B cell (primary cell): ENCODE measurements around the gene NHSL2. TPM values are rescaled to one million over a fixed set of nuclear protein-coding genes. Genes with fewer than 3 reads are reported as not detected.

ENCODE experiments used
- ATAC-seq: fragments of 200-7000 bp; cut with Tn5 transposase; one replicate; pipeline ENCODE4 v1.10.0; 2021; ENCODE audit warnings: low read depth, mild to moderate bottlenecking, moderate number of reproducible peaks, moderate library complexity
- CTCF ChIA-PET: fragments of 350-600 bp; sonication (Branson Sonifier 250); formaldehyde crosslinking; loops from one replicate; lab custom pipeline; 2021; ENCODE audit warnings: antibody characterized with exemption, inconsistent platforms; lab: Charles Lee
- POLR2A ChIA-PET: fragments of 350-600 bp; sonication (Branson Sonifier 250); formaldehyde crosslinking; loops from one replicate; lab custom pipeline; 2021; ENCODE audit warnings: antibody characterized with exemption; lab: Charles Lee
- DNase-seq: peaks from one replicate; pipeline ENCODE4 v3.0.0; 2013
- H2AFZ ChIP-seq: 2 replicates; pipeline ENCODE4 v1.6.1; 2012; ENCODE audit warnings: mild to moderate bottlenecking, low read depth, low read length; ENCODE audit not compliant: insufficient read depth, poor library complexity, severe bottlenecking
- H3K27ac ChIP-seq, 2 donors: 1 replicate in 1 of 2; 2 replicates in 1 of 2; pipeline ENCODE4 v1.5.1; 2012 to 2013; ENCODE audit warnings: low read length in 2 of 2, mild to moderate bottlenecking in 2 of 2, moderate library complexity in 1 of 2
- H3K27me3 ChIP-seq, 4 experiments: fragments of 200-600 bp in 1 of 4; sonication (generic) in 1 of 4; replicated peaks in 1 of 4; 1 replicate in 2 of 4; 2 replicates in 2 of 4; pipeline versions ENCODE4 v1.6.1 to v1.7.0; 2013 to 2016; ENCODE audit warnings: low read length in 3 of 4, mild to moderate bottlenecking in 2 of 4, mixed read lengths in 1 of 4, moderate library complexity in 1 of 4; ENCODE audit not compliant: insufficient read depth in 4 of 4, control insufficient read depth in 3 of 4; ENCODE audit errors: control extremely low read depth in 1 of 4
- H3K36me3 ChIP-seq, 2 experiments: replicated peaks in 1 of 2; 1 replicate in 1 of 2; 2 replicates in 1 of 2; pipeline versions ENCODE4 v1.6.1 to v1.7.1; 2013; ENCODE audit warnings: low read length in 1 of 2; ENCODE audit not compliant: insufficient read depth in 2 of 2, control insufficient read depth in 1 of 2; ENCODE audit errors: control extremely low read depth in 1 of 2, extremely low read depth in 1 of 2
- H3K4me1 ChIP-seq, 2 donors: fragments of 200-600 bp in 1 of 2; sonication (generic) in 1 of 2; 1 replicate in 1 of 2; 2 replicates in 1 of 2; pipeline versions ENCODE4 v1.5.1 to v1.6.1; 2013 to 2017; ENCODE audit warnings: low read length in 2 of 2; ENCODE audit not compliant: control insufficient read depth in 2 of 2, insufficient read depth in 2 of 2
- H3K4me2 ChIP-seq: replicated peaks from 2 replicates; pipeline ENCODE3; 2012; ENCODE audit warnings: mild to moderate bottlenecking, low read depth, low read length; ENCODE audit not compliant: poor library complexity, severe bottlenecking
- H3K4me3 ChIP-seq, 5 experiments: fragments of 200-600 bp in 1 of 5; sonication (generic) in 1 of 5; 1 replicate in 3 of 5; 2 replicates in 2 of 5; pipeline versions ENCODE4 v1.5.1 to v1.7.0; 2011 to 2016; ENCODE audit warnings: low read length in 4 of 5, mild to moderate bottlenecking in 4 of 5, low read depth in 2 of 5, control low read depth in 1 of 5, moderate library complexity in 1 of 5; ENCODE audit not compliant: insufficient read depth in 1 of 5; ENCODE audit errors: control extremely low read depth in 1 of 5, extremely low read depth in 1 of 5
- H3K79me2 ChIP-seq: fragments of 200-600 bp; sonication (generic); one replicate; pipeline ENCODE4 v1.6.0; 2016; ENCODE audit warnings: low read length; ENCODE audit not compliant: control insufficient read depth, insufficient read depth
- H3K9ac ChIP-seq: fragments of 200-600 bp; sonication (generic); 2 replicates; pipeline ENCODE4 v1.6.1; 2017; ENCODE audit warnings: mild to moderate bottlenecking, low read length, moderate library complexity
- H3K9me3 ChIP-seq, 3 donors: one replicate each; pipeline versions ENCODE4 v1.6.1 to v1.7.1; 2013; ENCODE audit warnings: low read length in 2 of 3; ENCODE audit not compliant: control insufficient read depth in 2 of 3, insufficient read depth in 1 of 3; ENCODE audit errors: control extremely low read depth in 1 of 3
- H4K20me1 ChIP-seq: 2 replicates; pipeline ENCODE4 v1.6.0; 2012; ENCODE audit warnings: mild to moderate bottlenecking, low read length; ENCODE audit not compliant: insufficient read depth, control insufficient read depth, poor library complexity, severe bottlenecking
- H3K27ac Mint-ChIP-seq: one replicate; pipeline ENCODE4 v1.8.0; 2021; ENCODE audit warnings: mixed read lengths
- H3K27me3 Mint-ChIP-seq: one replicate; pipeline ENCODE4 v1.8.0; 2021; ENCODE audit warnings: mixed read lengths
- H3K4me1 Mint-ChIP-seq: one replicate; pipeline ENCODE4 v1.8.0; 2021; ENCODE audit warnings: mixed read lengths
- H3K4me3 Mint-ChIP-seq: one replicate; pipeline ENCODE4 v1.8.0; 2021; ENCODE audit warnings: mixed read lengths
- H3K9me3 Mint-ChIP-seq: one replicate; pipeline ENCODE4 v1.8.0; 2022; ENCODE audit warnings: mixed read lengths; ENCODE audit not compliant: insufficient read depth
- CTCF ChIP-seq: fragments of 200-600 bp; IDR thresholded peaks from one replicate; pipeline ENCODE4 v1.8.0; 2022; ENCODE audit warnings: antibody characterized with exemption, mild to moderate bottlenecking
- EZH2 ChIP-seq: IDR thresholded peaks from 2 replicates; pipeline ENCODE4 v1.6.1; 2012; ENCODE audit warnings: borderline replicate concordance, low read depth, mild to moderate bottlenecking, moderate library complexity, low read length; ENCODE audit not compliant: insufficient read depth, poor library complexity, severe bottlenecking
- WGBS: methylation state at CpG from one replicate; pipeline ENCODE4 v1.1.5; 2013; ENCODE audit warnings: missing lambda C conversion rate; ENCODE audit not compliant: insufficient coverage; 5-methylcytosine and 5-hydroxymethylcytosine counted together
- intact Hi-C: fragments of 100-400 bp; cut with micrococcal nuclease; formaldehyde crosslinking; loops from one replicate; pipeline ENCODE4 v1.10.0; 2022
- polyA plus RNA-seq: library from polyadenylated mRNA; depleted of rRNA; stranded (reverse); fragments of >200 nt; gene quantifications from 2 replicates; pipeline ENCODE4 v1.2.3, GENCODE V29; 2012
- total RNA-seq, 2 donors: library from RNA; stranded (reverse); fragments of 120-200 nt in 1 of 2; gene quantifications; 1 replicate in 1 of 2; 2 replicates in 1 of 2; pipeline versions ENCODE4 v1.2.3 to v1.2.4, GENCODE V29; 2013 to 2022

NHSL2 gene
- total and polyA plus RNA-seq, 2 donors (not counting 1 experiment from before 2014, with no cell fraction given), result 0.16 to 1.7 TPM

- no peak overlapping the region for H3K4me3 ChIP-seq
- no peak overlapping the region for H3K4me2 ChIP-seq
- intact Hi-C loops, result no loop called here
- no peak overlapping the region for H3K27ac ChIP-seq
- H2AFZ ChIP-seq, result no peak overlapping the region
- no peaks in the 10 kb centered on the region for H3K79me2 ChIP-seq
- H3K9me3 Mint-ChIP-seq, result no peaks in the 10 kb centered on the region
- POLR2A ChIA-PET, result no interaction called here
- peaks cover 18 to 39% of the 10 kb centered on the region in 2 donors for H3K4me1 ChIP-seq
- TF ChIP-seq CTCF (no peak), EZH2 (no peak)
- no peak overlapping the region for H3K9ac ChIP-seq
- H3K4me1 Mint-ChIP-seq, result peaks cover 33% of the 10 kb centered on the region
- no peaks in the 10 kb centered on the region for H3K36me3 ChIP-seq
- ATAC-seq, result no peak
- no peak for DNase-seq
- H3K4me3 Mint-ChIP-seq, result peak overlapping the region; percentile 57
- H3K27ac Mint-ChIP-seq, result peak overlapping the region; percentile 72
- CTCF ChIA-PET, result interaction anchor here (0.6 to 1.9 kb wide), 7 partner anchors 11 to 377 kb away, joined by 3 to 6 read pairs (median 3); partner anchors contain the start of genes PIN4 and RTL5
- no peaks in the 10 kb centered on the region for H4K20me1 ChIP-seq
- no peaks in the 10 kb centered on the region for H3K9me3 ChIP-seq
- WGBS, result 100% methylated on average over 3 of the region's 6 CpGs
- H3K27me3 Mint-ChIP-seq, result peaks cover 4% of the 10 kb centered on the region
- H3K27me3 ChIP-seq, result peaks cover 0 to 4% (median 1%) of the 10 kb centered on the region in 4 experiments
Measured at GRCh38 chrX:72120837-72121236, 210.2 kb downstream of the NHSL2 start.

- intact Hi-C loops, result no loop called here
- Histone ChIP-seq H3K9ac (peak overlapping the region; percentile 20), H3K4me2 (peak overlapping the region; percentile 51), H3K27ac (no peak overlapping the region), H2AFZ (peak overlapping the region; percentile 31), H3K27me3 (peaks cover 0 to 4% (median 1%) of the 10 kb centered on the region in 4 experiments), H4K20me1 (no peaks in the 10 kb centered on the region), H3K9me3 (no peaks in the 10 kb centered on the region), H3K4me1 (peaks cover 18 to 39% of the 10 kb centered on the region in 2 donors), H3K4me3 (no peak overlapping the region), H3K36me3 (no peaks in the 10 kb centered on the region), H3K79me2 (no peaks in the 10 kb centered on the region)
- no peak for TF ChIP-seq EZH2
- TF ChIP-seq CTCF, result no peak
- Mint-ChIP-seq H3K4me1 (peaks cover 35% of the 10 kb centered on the region), H3K4me3 (peak overlapping the region; percentile 57), H3K27ac (peak overlapping the region; percentile 72), H3K27me3 (peaks cover 4% of the 10 kb centered on the region), H3K9me3 (no peaks in the 10 kb centered on the region)
- DNase-seq (peak; percentile 35), ATAC-seq (peak; percentile 79)
- no CpG with 5 or more reads among the region's 3 CpGs for WGBS
- POLR2A ChIA-PET, result no interaction called here
- CTCF ChIA-PET, result interaction anchor here (0.6 to 1.9 kb wide), 6 partner anchors 10 to 376 kb away, joined by 3 to 6 read pairs (median 4); partner anchors contain the start of genes PIN4 and RTL5
Measured at GRCh38 chrX:72121383-72121782, 210.7 kb downstream of the NHSL2 start.
